Right atrium auricular region (tissue), 2 donors: Measurements from ENCODE around the gene MBD3L3. TPM values are rescaled to one million over a fixed set of nuclear protein-coding genes. Genes with fewer than 3 reads are reported as not detected.
A peak's percentile ranks its signal among the peaks of the same experiment; 100 is the strongest.
"Not testable (repeated sequence)": the region's sequence is repeated elsewhere in the genome, so short reads cannot be mapped to it uniquely, and the experiment has no call there.

Experiments used
- DNase-seq: peaks from one replicate; pipeline ENCODE4 v3.0.0-alpha.2; 2019; ENCODE audit warnings: low spot score
- H3K27ac ChIP-seq, 2 donors: fragments of 200-600 bp; sonication (generic); 1 replicate in 1 of 2; 2 replicates in 1 of 2; pipeline ENCODE4 v1.5.1; 2016 to 2019
- H3K27me3 ChIP-seq, 2 donors: fragments of 200-600 bp; sonication (generic); one replicate each; pipeline versions ENCODE4 v1.5.1 to v1.6.0; 2017 to 2019
- H3K36me3 ChIP-seq: fragments of 200-600 bp; sonication (generic); one replicate; pipeline ENCODE4 v1.5.1; 2016
- H3K4me1 ChIP-seq, 2 donors: fragments of 200-600 bp; sonication (generic); one replicate each; pipeline versions ENCODE4 v1.5.1 to v1.6.0; 2017 to 2019
- H3K4me3 ChIP-seq, 2 donors: fragments of 200-600 bp; sonication (generic); 1 replicate in 1 of 2; 2 replicates in 1 of 2; pipeline ENCODE4 v1.5.1; 2017 to 2019; ENCODE audit warnings: mild to moderate bottlenecking in 1 of 2, moderate library complexity in 1 of 2
- H3K9me3 ChIP-seq, 2 donors: fragments of 200-600 bp; sonication (generic); one replicate each; pipeline ENCODE4 v1.5.1; 2019
- CTCF ChIP-seq, 2 donors: fragments of 200-600 bp; sonication (generic); IDR thresholded peaks; one replicate each; pipeline ENCODE4 v1.5.1; 2019; ENCODE audit warnings: antibody characterized with exemption in 2 of 2
- total RNA-seq, 2 donors: library from RNA; depleted of rRNA; stranded (reverse); fragments of >200 nt; gene quantifications; one replicate each; pipeline ENCODE4 v1.1.0, GENCODE V29; 2016

Gene MBD3L3
- total RNA-seq, 2 donors from 2014 or later = not detected

- not testable (repeated sequence) for H3K4me1 ChIP-seq, H3K27ac ChIP-seq, DNase-seq, H3K4me3 ChIP-seq, H3K27me3 ChIP-seq, H3K36me3 ChIP-seq, H3K9me3 ChIP-seq
These were observed 5.6 kb downstream of the MBD3L3 start for GRCh38 chr19:7052896-7053295.

GRCh38 chr19:7051421-7051820, 7.1 kb downstream of the MBD3L3 start:
- not testable (repeated sequence) for H3K4me3 ChIP-seq, H3K36me3 ChIP-seq, H3K9me3 ChIP-seq, H3K27ac ChIP-seq, H3K27me3 ChIP-seq, DNase-seq, H3K4me1 ChIP-seq

GRCh38 chr19:7049021-7049420, 9.5 kb downstream of the MBD3L3 start, which contains the start of gene MBD3L2:
TSS of gene MBD3L2 (plus strand) at chr19:7049321. CDS start at chr19:7049374, 53 bp downstream.
- H3K4me3 ChIP-seq, H3K27me3 ChIP-seq, H3K27ac ChIP-seq, H3K9me3 ChIP-seq, H3K36me3 ChIP-seq, DNase-seq, H3K4me1 ChIP-seq: not testable (repeated sequence)

- H3K4me3 ChIP-seq, H3K27me3 ChIP-seq, H3K4me1 ChIP-seq, DNase-seq, H3K27ac ChIP-seq, H3K36me3 ChIP-seq, H3K9me3 ChIP-seq: not testable (repeated sequence)
These were observed 16.9 kb downstream of the MBD3L3 start for GRCh38 chr19:7041563-7041962.

DNA sequence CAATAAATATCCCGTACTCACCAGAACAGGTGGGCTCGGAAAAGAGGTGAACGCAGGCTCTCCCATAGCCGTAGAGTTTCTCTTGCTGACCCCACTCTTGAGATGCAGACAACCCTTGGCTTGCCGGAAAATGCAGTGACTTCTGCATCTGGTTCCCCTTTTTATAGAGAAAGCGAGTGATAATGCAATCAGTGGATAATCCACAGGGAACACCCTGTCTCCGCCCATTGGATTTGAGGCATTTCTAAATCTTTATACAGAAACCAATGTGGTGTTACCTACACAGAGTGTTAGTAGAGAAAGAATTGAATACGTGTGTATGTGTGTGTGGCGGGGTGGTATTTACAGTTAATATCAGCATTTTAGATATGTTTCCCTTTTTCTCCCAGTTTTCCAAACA, 18.4 kb downstream of the MBD3L3 start, which contains the start of gene MBD3L4:
Gene MBD3L4, minus strand, starts transcription at position 101 of the 400 bp plus-strand sequence. Its CDS starts 35 bp downstream, at position 66.
- H3K4me3 ChIP-seq, H3K36me3 ChIP-seq, H3K27me3 ChIP-seq, DNase-seq, H3K4me1 ChIP-seq, H3K27ac ChIP-seq, H3K9me3 ChIP-seq: not testable (repeated sequence)

- DNase-seq, H3K4me3 ChIP-seq, H3K27me3 ChIP-seq, H3K36me3 ChIP-seq, H3K9me3 ChIP-seq, H3K4me1 ChIP-seq, H3K27ac ChIP-seq: not testable (repeated sequence)
These were observed 28.2 kb downstream of the MBD3L3 start, which contains the start of gene MBD3L5 for GRCh38 chr19:7030278-7030677. TSS of gene MBD3L5 (plus strand) at chr19:7030578. CDS start at chr19:7030612, 34 bp downstream.

DNA sequence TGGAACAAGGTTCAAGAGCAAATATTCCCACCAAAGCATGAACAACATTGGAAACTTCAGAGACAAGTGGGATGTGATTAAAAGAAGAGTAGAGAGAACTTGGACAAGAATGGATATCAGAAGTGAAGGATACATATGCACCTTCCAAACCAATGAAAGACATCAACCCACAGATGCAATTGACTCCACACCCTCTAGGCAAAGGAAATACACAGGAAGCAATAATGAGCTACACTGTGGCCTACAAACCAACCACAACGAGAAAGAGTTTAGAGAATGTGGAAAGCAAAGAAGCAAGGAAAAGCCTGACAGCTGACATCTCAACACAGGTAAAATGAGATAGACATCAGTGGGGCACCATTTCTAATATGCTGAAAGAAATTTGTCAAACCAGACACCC, 29.7 kb downstream of the MBD3L3 start:
- H3K36me3 ChIP-seq, H3K4me3 ChIP-seq, H3K4me1 ChIP-seq, H3K27me3 ChIP-seq, DNase-seq, H3K27ac ChIP-seq, H3K9me3 ChIP-seq: not testable (repeated sequence)

DNA sequence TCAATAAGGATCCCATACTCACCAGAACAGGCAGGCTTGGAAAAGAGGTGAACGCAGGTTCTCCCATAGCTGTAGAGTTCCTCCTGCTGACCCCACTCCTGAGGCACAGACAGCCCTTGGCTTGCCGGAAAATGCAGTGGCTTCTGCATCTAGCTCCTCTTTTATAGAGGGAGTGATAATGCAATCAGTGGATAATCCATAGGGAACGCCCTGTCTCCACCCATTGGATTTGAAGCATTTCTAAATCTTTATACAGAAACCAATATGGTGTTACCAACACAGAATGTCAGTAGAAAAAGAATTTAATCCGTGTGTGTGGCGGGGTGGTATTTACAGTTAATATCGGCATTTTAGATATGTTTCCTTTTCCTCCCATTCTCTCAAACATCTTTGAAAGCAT, 37.1 kb downstream of the MBD3L3 start, which contains the start of gene MBD3L2B:
Gene MBD3L2B, minus strand, starts transcription at position 101 of the 400 bp plus-strand sequence. Its CDS starts 34 bp downstream, at position 67.
- not testable (repeated sequence) for H3K4me3 ChIP-seq, DNase-seq, H3K36me3 ChIP-seq, H3K9me3 ChIP-seq, H3K27ac ChIP-seq, H3K4me1 ChIP-seq, H3K27me3 ChIP-seq

DNA sequence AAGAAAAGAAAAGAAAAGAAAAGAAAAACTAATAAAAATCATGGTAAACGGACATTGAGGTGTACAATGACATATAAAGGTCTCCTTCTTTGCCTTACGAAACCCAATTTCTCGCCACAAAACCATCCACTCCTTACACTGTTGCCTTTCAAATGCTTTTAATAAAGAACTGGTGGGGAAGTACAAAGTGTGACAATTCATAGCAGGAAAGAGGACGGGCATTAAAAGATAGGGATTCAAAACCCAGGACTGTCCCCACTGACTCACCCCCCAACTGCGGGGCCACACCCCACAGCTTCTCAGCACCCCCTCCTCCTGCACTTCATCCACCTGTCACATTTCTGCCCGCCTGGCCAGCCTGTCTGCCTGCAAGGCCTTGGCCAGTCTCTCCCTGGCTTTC, 39.6 kb downstream of the MBD3L3 start:
- no peak for TF ChIP-seq CTCF (IDR thresholded peaks at IDR 0.05)
- H3K4me3 ChIP-seq = no peak overlapping the region
- H3K27ac ChIP-seq = no peak overlapping the region
- no peaks in the 10 kb centered on the region for H3K9me3 ChIP-seq
- no peaks in the 10 kb centered on the region for H3K4me1 ChIP-seq
- no peaks in the 10 kb centered on the region for H3K36me3 ChIP-seq
- no peaks in the 10 kb centered on the region for H3K27me3 ChIP-seq
- DNase-seq = no peak

- DNase-seq = peak; percentile 52
- Histone ChIP-seq H3K4me3 (no peak overlapping the region), H3K27ac (no peak overlapping the region), H3K4me1 (no peaks in the 10 kb centered on the region), H3K27me3 (no peaks in the 10 kb centered on the region), H3K36me3 (no peaks in the 10 kb centered on the region), H3K9me3 (no peaks in the 10 kb centered on the region)
- no peak for TF ChIP-seq CTCF (IDR thresholded peaks at IDR 0.05)
These were observed 44.8 kb downstream of the MBD3L3 start for GRCh38 chr19:7013678-7014077.
